ENCODE data around the gene KIAA1671. TPM values are rescaled to one million over a fixed set of nuclear protein-coding genes. Genes with fewer than 3 reads are reported as not detected.

Gene KIAA1671
- total RNA-seq, 6 donors from 2014 or later, result 30.9 to 57.7 (median 42.1) TPM

- H3K27me3 ChIP-seq, result no peaks in the 10 kb centered on the region
- H3K4me1 ChIP-seq, result peaks cover 19 to 64% (median 52%) of the 10 kb centered on the region in 4 donors
- peak overlapping the region in 3 of 4 donors; percentile 34 to 79 (median 76) for H3K27ac ChIP-seq
- no peaks in the 10 kb centered on the region for H3K36me3 ChIP-seq
- H3K9me3 ChIP-seq, result no peaks in the 10 kb centered on the region
- no peak overlapping the region for H3K4me3 ChIP-seq
- DNase-seq (no peak), ATAC-seq (ENCODE audit: low FRiP score in 2 of 2) (no peak)
- WGBS, 2 donors, result 68 to 81% methylated on average over 6 of the region's 6 CpGs
- TF ChIP-seq POLR2A (IDR thresholded peaks at IDR 0.05), result no peak
- TF ChIP-seq POLR2AphosphoS5 (IDR thresholded peaks at IDR 0.05), result peak in 1 of 2 donors; percentile 28
These were observed 185.3 kb downstream of the KIAA1671 start for GRCh38 chr22:25137577-25138525.

DNA sequence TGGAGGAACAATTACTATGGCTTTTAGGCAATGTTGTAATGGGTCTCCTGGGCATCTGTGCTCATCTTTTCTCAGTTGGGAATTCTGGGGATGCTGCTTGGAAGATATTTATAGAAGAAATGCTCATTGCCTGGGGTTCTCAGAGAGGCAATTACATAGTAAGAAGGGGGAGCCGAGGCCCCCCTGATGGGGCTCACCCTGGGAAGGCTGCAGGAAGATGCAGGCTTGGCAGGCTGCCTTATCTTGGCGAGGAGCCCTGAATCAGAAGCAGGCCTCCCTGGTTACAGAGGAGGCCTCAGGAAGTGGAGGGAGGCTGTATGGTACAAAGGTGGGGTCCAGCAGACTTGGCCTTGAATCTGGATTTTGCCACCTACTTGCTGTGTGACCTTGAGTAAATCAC is 186.5 kb downstream of the KIAA1671 start:
- H3K4me3 ChIP-seq, result no peak overlapping the region
- no peaks in the 10 kb centered on the region for H3K9me3 ChIP-seq
- ATAC-seq (ENCODE audit: low FRiP score in 2 of 2) (no peak), DNase-seq (no peak)
- no peaks in the 10 kb centered on the region for H3K36me3 ChIP-seq
- peaks cover 21 to 61% (median 42%) of the 10 kb centered on the region in 4 donors for H3K4me1 ChIP-seq
- H3K27ac ChIP-seq, result peak overlapping the region in 3 of 4 donors; percentile 28 to 79 (median 51)
- no peaks in the 10 kb centered on the region for H3K27me3 ChIP-seq
- TF ChIP-seq CTCF (IDR thresholded peaks at IDR 0.05) (no peak), POLR2AphosphoS5 (IDR thresholded peaks at IDR 0.05) (no peak), EP300 (IDR thresholded peaks at IDR 0.05) (no peak), POLR2A (IDR thresholded peaks at IDR 0.05) (no peak)
- 11 to 22% methylated on average over 2 of the region's 2 CpGs for WGBS, 2 donors

- Histone ChIP-seq H3K27ac (no peak overlapping the region), H3K36me3 (no peaks in the 10 kb centered on the region), H3K4me3 (no peak overlapping the region), H3K4me1 (peaks cover 18 to 48% (median 25%) of the 10 kb centered on the region in 4 donors), H3K27me3 (no peaks in the 10 kb centered on the region), H3K9me3 (no peaks in the 10 kb centered on the region)
- no peak for ATAC-seq (ENCODE audit: low FRiP score in 2 of 2)
- no peak for DNase-seq
- 73 to 77% methylated on average over 7 of the region's 7 CpGs for WGBS, 2 donors
- TF ChIP-seq CTCF (IDR thresholded peaks at IDR 0.05), result no peak
- no peak for TF ChIP-seq POLR2A (IDR thresholded peaks at IDR 0.05)
- no peak for TF ChIP-seq EP300 (IDR thresholded peaks at IDR 0.05)
- no peak for TF ChIP-seq POLR2AphosphoS5 (IDR thresholded peaks at IDR 0.05)
These were observed 189.6 kb downstream of the KIAA1671 start for GRCh38 chr22:25142102-25142501.

DNA sequence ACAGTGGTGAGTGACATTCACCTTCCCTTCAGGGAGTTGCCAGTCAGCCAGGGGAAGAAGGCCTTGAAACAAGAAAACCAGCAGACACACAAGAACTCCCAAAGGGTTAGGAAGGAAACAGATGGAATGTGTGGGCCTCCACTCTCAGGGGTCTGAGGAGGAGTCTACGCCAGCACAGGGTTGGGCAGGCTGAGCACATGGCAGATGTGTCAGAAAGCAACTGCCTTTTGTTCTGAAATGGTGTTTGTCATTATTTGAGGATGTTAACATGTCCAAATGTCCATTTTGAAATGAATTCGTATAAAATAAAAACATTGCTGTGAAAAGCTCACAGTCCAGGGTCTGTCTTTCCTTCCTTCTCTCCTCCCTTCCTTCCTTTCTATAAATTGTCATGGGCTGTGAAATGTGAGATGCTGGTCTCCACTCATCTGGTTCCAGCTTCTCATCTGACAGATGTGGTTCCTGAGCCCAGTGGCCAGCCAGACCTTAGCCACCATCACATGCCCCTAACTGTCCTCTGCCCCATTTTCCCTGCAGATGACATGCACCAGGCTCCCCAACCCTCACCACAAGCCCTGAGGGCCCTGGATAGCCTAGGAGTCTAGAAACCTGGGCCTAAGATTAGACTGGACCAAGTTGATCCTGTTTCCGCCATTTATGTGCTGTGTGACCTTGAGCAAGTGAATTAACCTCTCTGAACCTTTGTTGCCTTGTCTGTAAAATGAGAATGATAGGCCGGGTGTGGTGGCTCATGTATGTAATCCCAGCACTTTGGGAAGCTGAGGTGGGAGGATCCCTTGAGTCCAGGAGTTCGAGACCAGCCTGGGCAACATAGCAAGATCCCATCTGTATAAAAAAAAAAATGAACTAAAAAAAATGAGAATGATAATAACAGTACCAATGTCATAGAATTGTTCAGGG is 190.9 kb downstream of the KIAA1671 start:
- TF ChIP-seq CTCF (IDR thresholded peaks at IDR 0.05) (no peak), POLR2A (IDR thresholded peaks at IDR 0.05) (no peak), EP300 (IDR thresholded peaks at IDR 0.05) (no peak)
- ATAC-seq (ENCODE audit: low FRiP score in 2 of 2) (no peak), DNase-seq (no peak)
- Histone ChIP-seq H3K27ac (peak overlapping the region in 2 of 4 donors; percentile 40 to 53), H3K4me1 (peaks cover 29 to 52% (median 33%) of the 10 kb centered on the region in 4 donors), H3K9me3 (no peaks in the 10 kb centered on the region), H3K36me3 (no peaks in the 10 kb centered on the region), H3K27me3 (no peaks in the 10 kb centered on the region), H3K4me3 (no peak overlapping the region)
- WGBS, 2 donors, result 74 to 75% methylated on average over 4 to 5 of the region's 5 CpGs

GRCh38 chr22:25144522-25144921 is 192.0 kb downstream of the KIAA1671 start:
- Histone ChIP-seq H3K4me1 (peaks cover 30 to 55% (median 35%) of the 10 kb centered on the region in 4 donors), H3K27ac (peak overlapping the region in 1 of 4 donors; percentile 53), H3K9me3 (no peaks in the 10 kb centered on the region), H3K36me3 (no peaks in the 10 kb centered on the region), H3K27me3 (no peaks in the 10 kb centered on the region), H3K4me3 (no peak overlapping the region)
- 58 to 60% methylated on average over 2 of the region's 2 CpGs for WGBS, 2 donors
- ATAC-seq (ENCODE audit: low FRiP score in 2 of 2), result no peak
- TF ChIP-seq CTCF (IDR thresholded peaks at IDR 0.05), result no peak
- no peak for TF ChIP-seq POLR2A (IDR thresholded peaks at IDR 0.05)
- TF ChIP-seq EP300 (IDR thresholded peaks at IDR 0.05), result no peak
- no peak for TF ChIP-seq POLR2AphosphoS5 (IDR thresholded peaks at IDR 0.05)
- DNase-seq, result no peak
